Measurements from ENCODE around the gene RFX4.

DNA sequence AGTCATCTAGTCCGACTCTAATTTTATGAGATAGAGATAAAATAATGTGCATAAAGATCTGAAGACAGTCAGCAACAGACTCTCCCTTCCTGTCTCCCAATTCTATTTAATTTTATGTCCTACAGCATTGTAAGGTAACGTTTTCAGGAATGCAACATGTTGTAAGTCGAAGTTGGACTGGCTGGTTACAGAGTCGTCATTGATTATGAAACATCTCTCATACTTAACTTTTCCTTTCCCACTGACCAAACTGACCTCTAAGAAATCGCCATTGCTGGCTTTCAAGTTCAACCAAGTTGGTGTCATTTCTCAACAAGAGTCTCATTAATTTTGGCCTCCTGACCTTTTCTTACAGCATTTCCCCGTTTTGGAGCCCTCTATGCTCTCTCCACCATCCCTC lies 186.7 kb downstream of the RFX4 start:
- TF ChIP-seq, protein P1, sequence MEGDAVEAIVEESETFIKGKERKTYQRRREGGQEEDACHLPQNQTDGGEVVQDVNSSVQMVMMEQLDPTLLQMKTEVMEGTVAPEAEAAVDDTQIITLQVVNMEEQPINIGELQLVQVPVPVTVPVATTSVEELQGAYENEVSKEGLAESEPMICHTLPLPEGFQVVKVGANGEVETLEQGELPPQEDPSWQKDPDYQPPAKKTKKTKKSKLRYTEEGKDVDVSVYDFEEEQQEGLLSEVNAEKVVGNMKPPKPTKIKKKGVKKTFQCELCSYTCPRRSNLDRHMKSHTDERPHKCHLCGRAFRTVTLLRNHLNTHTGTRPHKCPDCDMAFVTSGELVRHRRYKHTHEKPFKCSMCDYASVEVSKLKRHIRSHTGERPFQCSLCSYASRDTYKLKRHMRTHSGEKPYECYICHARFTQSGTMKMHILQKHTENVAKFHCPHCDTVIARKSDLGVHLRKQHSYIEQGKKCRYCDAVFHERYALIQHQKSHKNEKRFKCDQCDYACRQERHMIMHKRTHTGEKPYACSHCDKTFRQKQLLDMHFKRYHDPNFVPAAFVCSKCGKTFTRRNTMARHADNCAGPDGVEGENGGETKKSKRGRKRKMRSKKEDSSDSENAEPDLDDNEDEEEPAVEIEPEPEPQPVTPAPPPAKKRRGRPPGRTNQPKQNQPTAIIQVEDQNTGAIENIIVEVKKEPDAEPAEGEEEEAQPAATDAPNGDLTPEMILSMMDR (conservative IDR thresholded peaks at IDR 0.05 in 1 of 2, IDR thresholded peaks at IDR 0.05 in 1 of 2; ENCODE audit: extremely low read depth in 1 of 2, insufficient read depth in 1 of 2, low read depth in 1 of 2, low read length in 2 of 2): no peak
- TF ChIP-seq EZH2 (IDR thresholded peaks at IDR 0.05; ENCODE audit: borderline replicate concordance, low read length): no peak

All from mammary epithelial cell (primary cell).